ENCODE data around the gene PGP. TPM values are rescaled to one million over a fixed set of nuclear protein-coding genes. Genes with fewer than 3 reads are reported as not detected.

Gene PGP
- total RNA-seq, 1 donor: 14.1 TPM

GRCh38 chr16:2232094-2232990 lies 17.7 kb upstream of the PGP start:
- peaks cover 6% of the 10 kb centered on the region for H3K4me1 ChIP-seq (ENCODE audit: insufficient read depth, low read length)
- H3K36me3 ChIP-seq (ENCODE audit: insufficient read depth, low read length): peaks cover 42% of the 10 kb centered on the region
- no peaks in the 10 kb centered on the region for H3K9me3 ChIP-seq (ENCODE audit: low read depth, low read length)
- no peak overlapping the region for H3K4me3 ChIP-seq (ENCODE audit: insufficient read depth, low read length)
- peaks cover 13% of the 10 kb centered on the region for H3K27me3 ChIP-seq (ENCODE audit: insufficient read depth, low read length)
- no peak for DNase-seq (ENCODE audit: insufficient read length, low spot score, missing footprints)
- peaks cover 43% of the 10 kb centered on the region for H4K20me1 ChIP-seq (ENCODE audit: insufficient read depth, low read length)
- TF ChIP-seq CTCF (IDR thresholded peaks at IDR 0.05; ENCODE audit: extremely low read depth, low read depth, low read length): no peak
- no peak overlapping the region for H3K27ac ChIP-seq (ENCODE audit: low read depth, low read length)
- H3K4me2 ChIP-seq (ENCODE audit: insufficient read depth, low read length): no peak overlapping the region
- H3K79me2 ChIP-seq (ENCODE audit: insufficient read depth, low read length): peaks cover 27% of the 10 kb centered on the region
- H2AFZ ChIP-seq (ENCODE audit: low read length): no peak overlapping the region

- Histone ChIP-seq H3K4me3 (ENCODE audit: insufficient read depth, low read length) (no peak overlapping the region), H3K4me2 (ENCODE audit: insufficient read depth, low read length) (no peak overlapping the region), H3K4me1 (ENCODE audit: insufficient read depth, low read length) (peaks cover 4% of the 10 kb centered on the region), H4K20me1 (ENCODE audit: insufficient read depth, low read length) (peaks cover 48% of the 10 kb centered on the region), H3K27me3 (ENCODE audit: insufficient read depth, low read length) (peaks cover 3% of the 10 kb centered on the region), H3K9me3 (ENCODE audit: low read depth, low read length) (no peaks in the 10 kb centered on the region), H3K27ac (ENCODE audit: low read depth, low read length) (no peak overlapping the region), H3K79me2 (ENCODE audit: insufficient read depth, low read length) (peaks cover 37% of the 10 kb centered on the region), H2AFZ (ENCODE audit: low read length) (no peak overlapping the region), H3K36me3 (ENCODE audit: insufficient read depth, low read length) (peaks cover 45% of the 10 kb centered on the region)
- TF ChIP-seq CTCF (IDR thresholded peaks at IDR 0.05; ENCODE audit: extremely low read depth, low read depth, low read length): no peak
- no peak for DNase-seq (ENCODE audit: insufficient read length, low spot score, missing footprints)
Observed at GRCh38 chr16:2231016-2231931, 16.6 kb upstream of the PGP start.

GRCh38 chr16:2230376-2230775 lies 15.7 kb upstream of the PGP start:
- Histone ChIP-seq H3K4me1 (ENCODE audit: insufficient read depth, low read length) (peaks cover 7% of the 10 kb centered on the region), H3K36me3 (ENCODE audit: insufficient read depth, low read length) (peaks cover 42% of the 10 kb centered on the region)

More at GRCh38 chr16:2230376-2230775, 15.7 kb upstream of the PGP start:
- Histone ChIP-seq H3K27ac (ENCODE audit: low read depth, low read length) (no peak overlapping the region), H3K9me3 (ENCODE audit: low read depth, low read length) (no peaks in the 10 kb centered on the region), H4K20me1 (ENCODE audit: insufficient read depth, low read length) (peaks cover 47% of the 10 kb centered on the region), H3K79me2 (ENCODE audit: insufficient read depth, low read length) (peaks cover 46% of the 10 kb centered on the region), H3K27me3 (ENCODE audit: insufficient read depth, low read length) (no peaks in the 10 kb centered on the region), H3K4me3 (ENCODE audit: insufficient read depth, low read length) (no peak overlapping the region), H3K4me2 (ENCODE audit: insufficient read depth, low read length) (no peak overlapping the region), H2AFZ (ENCODE audit: low read length) (no peak overlapping the region)
- no peak for TF ChIP-seq CTCF (IDR thresholded peaks at IDR 0.05; ENCODE audit: extremely low read depth, low read depth, low read length)
- DNase-seq (ENCODE audit: insufficient read length, low spot score, missing footprints): no peak

Data from osteoblast (primary cell).